HepG2 (cell line): ENCODE measurements around the gene LRRC45. TPM values are rescaled to one million over a fixed set of nuclear protein-coding genes. Genes with fewer than 3 reads are reported as not detected.
A peak's percentile ranks its signal among the peaks of the same experiment; 100 is the strongest.

Source experiments
- ATAD3A ChIP-seq: sonication (generic); formaldehyde crosslinking; IDR thresholded peaks from 2 replicates; pipeline ENCODE4 v1.4.0; 2020; ENCODE audit warnings: missing genetic modification reagents
- ETV5 ChIP-seq: IDR thresholded peaks from 2 replicates; pipeline ENCODE4 v1.6.1; 2018; ENCODE audit warnings: missing biosample characterization, missing genetic modification reagents, inconsistent platforms, borderline replicate concordance
- FOXJ3 ChIP-seq: sonication (generic); formaldehyde crosslinking; IDR thresholded peaks from 2 replicates; pipeline ENCODE4 v1.4.0; 2020; ENCODE audit warnings: missing genetic modification reagents, mild to moderate bottlenecking, borderline replicate concordance
- GPN1 ChIP-seq: sonication (generic); formaldehyde crosslinking; IDR thresholded peaks from 2 replicates; pipeline ENCODE4 v1.5.1; 2020; ENCODE audit warnings: missing genetic modification reagents, borderline replicate concordance
- HNRNPL ChIP-seq: fragments of 200-400 bp; formaldehyde crosslinking; IDR thresholded peaks from 2 replicates; pipeline ENCODE4 v1.6.1; 2017; ENCODE audit warnings: mild to moderate bottlenecking, low read depth, low read length
- KLF6 ChIP-seq: IDR thresholded peaks from 2 replicates; pipeline ENCODE4 v1.8.0; 2016; ENCODE audit warnings: missing biosample characterization, missing genetic modification reagents
- MBD4 ChIP-seq: IDR thresholded peaks from 2 replicates; pipeline ENCODE4 v1.6.1; 2012; ENCODE audit warnings: low read length, inconsistent platforms, borderline replicate concordance
- NFAT5 ChIP-seq: sonication (generic); formaldehyde crosslinking; IDR thresholded peaks from 2 replicates; pipeline ENCODE4 v1.4.0; 2020; ENCODE audit warnings: missing genetic modification reagents
- NFKBIZ ChIP-seq: IDR thresholded peaks from 2 replicates; pipeline ENCODE4 v1.6.1; 2018; ENCODE audit warnings: missing genetic modification reagents, missing compliant biosample characterization
- PTBP1 ChIP-seq: fragments of 200-400 bp; formaldehyde crosslinking; IDR thresholded peaks from 2 replicates; pipeline ENCODE4 v1.6.1; 2018; ENCODE audit warnings: low read length, low read depth; ENCODE audit not compliant: poor library complexity, severe bottlenecking
- SP2 ChIP-seq: sonication (generic); formaldehyde crosslinking; IDR thresholded peaks from 2 replicates; pipeline ENCODE4 v1.5.1; 2020; ENCODE audit warnings: mild to moderate bottlenecking, missing genetic modification reagents
- ZFP82 ChIP-seq: sonication (generic); formaldehyde crosslinking; IDR thresholded peaks from 2 replicates; pipeline ENCODE4 v1.5.1; 2020; ENCODE audit warnings: mild to moderate bottlenecking, missing genetic modification reagents, borderline replicate concordance
- ZNF18 ChIP-seq: sonication (generic); formaldehyde crosslinking; IDR thresholded peaks from 2 replicates; pipeline ENCODE4 v1.8.0; 2022; ENCODE audit warnings: mild to moderate bottlenecking, missing genetic modification reagents; ENCODE audit not compliant: insufficient replicate concordance
- ZNF251 ChIP-seq: sonication (generic); formaldehyde crosslinking; IDR thresholded peaks from 2 replicates; pipeline ENCODE4 v1.9.0; 2021; ENCODE audit warnings: mild to moderate bottlenecking, missing genetic modification reagents
- ZNF329 ChIP-seq: sonication (generic); formaldehyde crosslinking; IDR thresholded peaks from 2 replicates; pipeline ENCODE4 v1.9.0; 2021; ENCODE audit warnings: low read depth, mild to moderate bottlenecking, missing genetic modification reagents
- ZNF33A ChIP-seq: sonication (generic); formaldehyde crosslinking; IDR thresholded peaks from 2 replicates; pipeline ENCODE4 v1.5.1; 2020; ENCODE audit warnings: missing genetic modification reagents, mild to moderate bottlenecking, moderate library complexity, borderline replicate concordance
- ZNF703 ChIP-seq: sonication (generic); formaldehyde crosslinking; IDR thresholded peaks from 2 replicates; pipeline ENCODE4 v1.5.1; 2020; ENCODE audit warnings: missing genetic modification reagents, mild to moderate bottlenecking, moderate library complexity, borderline replicate concordance
- ZNF776 ChIP-seq: sonication (generic); formaldehyde crosslinking; IDR thresholded peaks from 2 replicates; pipeline ENCODE4 v1.4.0; 2020; ENCODE audit warnings: mild to moderate bottlenecking, missing genetic modification reagents
- polyA plus RNA-seq, 8 experiments: library from polyadenylated mRNA; depleted of rRNA in 3 of 8; stranded (reverse) in 7 of 8; unstranded in 1 of 8; fragments of >200 nt; fragmentation: Illumina TruSeq in 4 of 8; extraction: Trizol in 4 of 8; gene quantifications; 2 replicates each; pipeline versions ENCODE4 v1.2.1 to v1.2.3, GENCODE V29; 2011 to 2016; ENCODE audit warnings: low read depth in 4 of 8, missing spikeins in 1 of 8, mixed read lengths in 1 of 8; ENCODE audit not compliant: insufficient read depth in 1 of 8
- total RNA-seq, 5 experiments: library from RNA; depleted of rRNA; stranded (reverse); fragments of >200 nt; fragmentation: Illumina TruSeq; extraction: Trizol; gene quantifications; 2 replicates each; pipeline ENCODE4 v1.2.3, GENCODE V29; 2016; ENCODE audit warnings: low read depth in 1 of 5
- TF ChIP-seq, protein P1 (sequence below): sonication (generic); formaldehyde crosslinking; IDR thresholded peaks from 2 replicates; pipeline ENCODE4 v1.8.0; 2022; ENCODE audit warnings: mild to moderate bottlenecking, missing genetic modification reagents, borderline replicate concordance
- TF ChIP-seq, protein P2 (sequence below): sonication (generic); formaldehyde crosslinking; IDR thresholded peaks from 2 replicates; pipeline ENCODE4 v1.5.0; 2020; ENCODE audit warnings: mild to moderate bottlenecking, low read depth, missing genetic modification reagents, borderline replicate concordance

LRRC45 gene
- total and polyA plus RNA-seq, 2 of the 13 experiments (the other 11 are each of a cell fraction or from before 2014, with no cell fraction given), result 11.6 to 48.1 TPM

GRCh38 chr17:82056729-82057621, 33.9 kb downstream of the LRRC45 start (continued):
- TF ChIP-seq NFAT5 (CRISPR knock-in tag) (no peak), GPN1 (no peak), ZNF33A (CRISPR knock-in tag) (no peak), ATAD3A (CRISPR knock-in tag) (no peak), ZNF251 (CRISPR knock-in tag) (no peak), PTBP1 (no peak), ETV5 (peak; percentile 68), ZNF329 (CRISPR knock-in tag) (no peak), ZNF703 (no peak; the same call in 1 of the 2 replicates), ZFP82 (CRISPR knock-in tag) (0 out of 2 replicates have a peak, but pooled peaks have one; percentile 53), SP2 (CRISPR knock-in tag) (no peak; the same call in 1 of the 2 replicates), HNRNPL (peak; percentile 99), NFKBIZ (CRISPR knock-in tag) (no peak), ZNF776 (CRISPR knock-in tag) (no peak), KLF6 (CRISPR knock-in tag) (0 out of 2 replicates have a peak, but pooled peaks have one; percentile 29), ZNF18 (CRISPR knock-in tag) (no peak), MBD4 (no peak), FOXJ3 (CRISPR knock-in tag) (peak; percentile 40; the same call in 1 of the 2 replicates)
- TF ChIP-seq, protein P1, sequence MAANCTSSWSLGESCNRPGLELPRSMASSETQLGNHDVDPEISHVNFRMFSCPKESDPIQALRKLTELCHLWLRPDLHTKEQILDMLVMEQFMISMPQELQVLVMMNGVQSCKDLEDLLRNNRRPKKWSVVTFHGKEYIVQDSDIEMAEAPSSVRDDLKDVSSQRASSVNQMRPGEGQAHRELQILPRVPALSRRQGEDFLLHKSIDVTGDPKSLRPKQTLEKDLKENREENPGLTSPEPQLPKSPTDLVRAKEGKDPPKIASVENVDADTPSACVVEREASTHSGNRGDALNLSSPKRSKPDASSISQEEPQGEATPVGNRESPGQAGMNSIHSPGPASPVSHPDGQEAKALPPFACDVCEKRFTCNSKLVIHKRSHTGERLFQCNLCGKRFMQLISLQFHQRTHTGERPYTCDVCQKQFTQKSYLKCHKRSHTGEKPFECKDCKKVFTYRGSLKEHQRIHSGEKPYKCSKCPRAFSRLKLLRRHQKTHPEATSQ (CRISPR knock-in tag), result no peak
- TF ChIP-seq, protein P2, sequence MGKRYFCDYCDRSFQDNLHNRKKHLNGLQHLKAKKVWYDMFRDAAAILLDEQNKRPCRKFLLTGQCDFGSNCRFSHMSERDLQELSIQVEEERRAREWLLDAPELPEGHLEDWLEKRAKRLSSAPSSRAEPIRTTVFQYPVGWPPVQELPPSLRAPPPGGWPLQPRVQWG (CRISPR knock-in tag), result no peak
